Psoas muscle (tissue), 8 donors: ENCODE data around the gene ACVR1. TPM values are rescaled to one million over a fixed set of nuclear protein-coding genes. Genes with fewer than 3 reads are reported as not detected.
A peak's percentile ranks its signal among the peaks of the same experiment; 100 is the strongest.

ENCODE experiments used
- ATAC-seq, 4 donors: fragments of 200-7000 bp; cut with Tn5 transposase; one replicate each; pipeline ENCODE4 v1.9.1; 2020; ENCODE audit warnings: moderate library complexity in 3 of 4, mild to moderate bottlenecking in 2 of 4
- DNase-seq, 2 donors: peaks; one replicate each; pipeline ENCODE4 v3.0.0-alpha.2; 2020
- H3K27ac ChIP-seq: fragments of 200-600 bp; one replicate; pipeline ENCODE4 v1.8.0; 2022
- H3K27me3 ChIP-seq, 3 donors: fragments of 200-600 bp in 1 of 3; one replicate each; pipeline versions ENCODE4 v1.6.1 to v1.8.0; 2013 to 2022; ENCODE audit warnings: low read length in 2 of 3, mild to moderate bottlenecking in 2 of 3, moderate library complexity in 1 of 3; ENCODE audit not compliant: insufficient read depth in 3 of 3
- H3K36me3 ChIP-seq, 2 donors: fragments of 200-600 bp in 1 of 2; one replicate each; pipeline versions ENCODE4 v1.6.1 to v1.8.0; 2013 to 2022; ENCODE audit warnings: low read depth in 1 of 2, mild to moderate bottlenecking in 1 of 2, moderate library complexity in 1 of 2; ENCODE audit not compliant: insufficient read depth in 1 of 2
- H3K4me1 ChIP-seq: fragments of 200-600 bp; one replicate; pipeline ENCODE4 v1.8.0; 2022
- H3K4me3 ChIP-seq: fragments of 200-600 bp; one replicate; pipeline ENCODE4 v1.8.0; 2022; ENCODE audit warnings: mild to moderate bottlenecking
- H3K9me3 ChIP-seq: fragments of 200-600 bp; one replicate; pipeline ENCODE4 v1.8.0; 2022
- WGBS, 3 donors: extraction: QIAGEN DNeasy Blood & Tissue Kit; methylation state at CpG; one replicate each; pipeline versions ENCODE4 v1.1.6 to v1.1.7; 2013; 5-methylcytosine and 5-hydroxymethylcytosine counted together
- intact Hi-C, 2 donors: fragments of 100-400 bp; cut with DNase I; formaldehyde crosslinking; loops; one replicate each; pipeline versions ENCODE4 v1.11.0 to v1.14.2; 2022
- polyA plus RNA-seq, 3 donors: library from polyadenylated mRNA; stranded (reverse); fragments of 200-250 nt; gene quantifications; one replicate each; pipeline ENCODE4 v1.2.3, GENCODE V29; 2013
- total RNA-seq, 4 donors: library from RNA; stranded (reverse); fragmentation: NEBNext Ultra II Directional in 2 of 4; extraction: Animal tissue kit (Norgen Biotek cat#: 25700) in 2 of 4; gene quantifications; one replicate each; pipeline versions ENCODE4 v1.2.1 to v1.2.4, GENCODE V29; 2021 to 2023
- TF ChIP-seq, protein P1 (sequence below): fragments of 200-600 bp; IDR thresholded peaks from one replicate; pipeline ENCODE4 v1.8.0; 2022; ENCODE audit warnings: antibody characterized with exemption
- donor health status: healthy with polysubstance abuse.
- donor health status: DM: no; HTN: no; CAD: no; lungs with moderate emphysema.
- donor health status: Bipolar disorder and iron deficiency.
- donor health status: healthy.
- donor health status: DM: yes; HTN: yes; CAD: no.
- donor health status: DM: no; HTN: no; CAD: no.
- donor health status: DM: no; HTN: no; CAD: no.
- donor health status: DM: yes; HTN: yes; CAD: no.

The ACVR1 gene
- total and polyA plus RNA-seq, 7 donors = 9.5 to 28.0 (median 24.1) TPM

DNA sequence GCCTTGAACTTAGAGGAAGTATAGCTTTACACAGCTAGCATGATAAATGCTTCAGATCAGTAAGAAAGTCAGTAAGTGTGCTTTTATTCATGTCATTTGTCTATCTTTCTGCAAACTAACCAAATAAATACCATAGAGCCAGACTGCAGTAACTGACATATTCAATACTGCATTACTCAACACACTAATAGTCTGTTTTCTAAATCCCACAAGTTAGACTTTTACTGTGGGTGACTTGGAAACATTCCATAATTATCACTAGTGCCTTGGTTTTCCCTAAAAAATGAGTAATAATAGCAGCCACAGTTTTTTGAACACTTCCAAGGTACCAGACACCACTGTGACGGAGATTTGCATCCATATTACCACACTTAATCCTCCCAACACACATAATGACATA is 33.0 kb downstream of the ACVR1 start:
- peak overlapping the region; percentile 94 for H3K27ac ChIP-seq
- H3K4me3 ChIP-seq = no peak overlapping the region
- TF ChIP-seq, protein P1, sequence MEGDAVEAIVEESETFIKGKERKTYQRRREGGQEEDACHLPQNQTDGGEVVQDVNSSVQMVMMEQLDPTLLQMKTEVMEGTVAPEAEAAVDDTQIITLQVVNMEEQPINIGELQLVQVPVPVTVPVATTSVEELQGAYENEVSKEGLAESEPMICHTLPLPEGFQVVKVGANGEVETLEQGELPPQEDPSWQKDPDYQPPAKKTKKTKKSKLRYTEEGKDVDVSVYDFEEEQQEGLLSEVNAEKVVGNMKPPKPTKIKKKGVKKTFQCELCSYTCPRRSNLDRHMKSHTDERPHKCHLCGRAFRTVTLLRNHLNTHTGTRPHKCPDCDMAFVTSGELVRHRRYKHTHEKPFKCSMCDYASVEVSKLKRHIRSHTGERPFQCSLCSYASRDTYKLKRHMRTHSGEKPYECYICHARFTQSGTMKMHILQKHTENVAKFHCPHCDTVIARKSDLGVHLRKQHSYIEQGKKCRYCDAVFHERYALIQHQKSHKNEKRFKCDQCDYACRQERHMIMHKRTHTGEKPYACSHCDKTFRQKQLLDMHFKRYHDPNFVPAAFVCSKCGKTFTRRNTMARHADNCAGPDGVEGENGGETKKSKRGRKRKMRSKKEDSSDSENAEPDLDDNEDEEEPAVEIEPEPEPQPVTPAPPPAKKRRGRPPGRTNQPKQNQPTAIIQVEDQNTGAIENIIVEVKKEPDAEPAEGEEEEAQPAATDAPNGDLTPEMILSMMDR = no peak
- no peaks in the 10 kb centered on the region for H3K36me3 ChIP-seq
- 90 to 94% (median 93%) methylated on average over 1 of the region's 1 CpG for WGBS, 3 donors
- ATAC-seq (no peak), DNase-seq (no peak)
- H3K4me1 ChIP-seq = peaks cover 85% of the 10 kb centered on the region
- intact Hi-C loops = loop anchor here in 1 of 2 donors (5.0 kb wide), 1 partner anchor 56 kb away; no protein-coding TSS in a partner anchor
- H3K9me3 ChIP-seq = no peaks in the 10 kb centered on the region
- no peaks in the 10 kb centered on the region for H3K27me3 ChIP-seq

DNA sequence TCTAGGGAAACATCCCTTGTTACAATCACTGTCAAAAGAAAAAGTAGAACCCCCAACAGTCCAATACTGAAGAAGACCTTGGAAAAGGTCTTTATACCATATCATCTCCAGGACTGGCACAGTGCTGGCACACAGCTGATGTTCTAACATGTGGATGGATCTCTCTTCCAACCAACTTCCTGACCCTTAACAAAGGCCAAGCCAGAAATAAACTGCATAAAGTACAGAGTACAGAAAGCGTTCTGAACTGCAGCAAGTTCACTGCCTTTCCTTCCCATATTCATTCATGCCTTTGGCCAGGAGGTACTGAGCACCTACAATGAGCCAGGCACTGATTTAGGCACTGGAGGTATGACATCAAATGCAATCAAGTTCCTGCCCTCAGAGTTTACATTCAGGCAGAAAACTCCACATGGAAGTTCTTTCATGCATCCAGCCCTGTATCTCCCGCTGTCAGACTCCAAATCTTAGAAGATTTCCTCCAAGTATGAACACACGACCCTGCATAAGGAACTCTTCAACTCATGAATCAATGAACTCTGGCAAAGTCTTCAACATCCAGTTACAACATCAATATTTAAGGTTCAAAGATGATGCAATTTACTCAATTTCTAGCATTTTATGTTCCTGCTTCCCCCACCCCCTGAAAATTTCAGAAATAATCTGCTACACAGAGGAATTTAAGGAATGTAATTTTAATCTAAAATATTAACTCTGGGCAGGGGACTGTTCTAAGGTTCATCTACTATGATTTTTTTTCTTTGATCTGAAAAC is 33.8 kb downstream of the ACVR1 start:
- peak in 2 of 4 donors; percentile 23 to 28 for ATAC-seq
- 29 to 44% (median 34%) methylated on average over 3 of the region's 3 CpGs for WGBS, 3 donors

DNA sequence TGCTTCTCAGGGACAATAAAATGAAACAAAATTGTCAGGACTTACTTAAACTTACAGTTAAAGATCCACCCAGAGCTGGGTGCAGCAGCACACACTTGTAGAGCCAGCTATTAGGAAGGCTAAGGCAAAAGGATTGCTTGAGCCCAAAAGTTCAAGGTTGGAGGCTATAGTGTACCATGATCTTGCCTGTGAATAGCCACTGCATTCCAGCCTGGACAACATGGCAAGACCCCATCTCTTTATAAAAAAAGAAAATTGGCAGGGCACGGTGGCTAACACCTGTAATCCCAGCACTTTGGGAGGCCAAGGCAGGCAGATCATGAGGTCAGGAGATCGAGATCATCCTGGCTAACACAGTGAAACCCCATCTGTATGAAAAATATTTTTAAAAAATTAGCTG is 34.6 kb downstream of the ACVR1 start:
- 24 to 38% (median 32%) methylated on average over 2 of the region's 2 CpGs for WGBS, 3 donors
- peak overlapping the region; percentile 94 for H3K27ac ChIP-seq
- intact Hi-C loops = loop anchor here in 1 of 2 donors (5.0 kb wide), 1 partner anchor 54 kb away; no protein-coding TSS in a partner anchor

More for the DNA sequence above, 33.8 kb downstream of the ACVR1 start:
- no peak overlapping the region for H3K4me3 ChIP-seq
- peak overlapping the region; percentile 94 for H3K27ac ChIP-seq
- H3K36me3 ChIP-seq = no peaks in the 10 kb centered on the region
- no peaks in the 10 kb centered on the region for H3K27me3 ChIP-seq
- TF ChIP-seq, protein P1 = no peak
- peaks cover 84% of the 10 kb centered on the region for H3K4me1 ChIP-seq
- no peak for DNase-seq
- intact Hi-C loops = loop anchor here in 1 of 2 donors (5.0 kb wide), 1 partner anchor 55 kb away; no protein-coding TSS in a partner anchor
- H3K9me3 ChIP-seq = no peaks in the 10 kb centered on the region

DNA sequence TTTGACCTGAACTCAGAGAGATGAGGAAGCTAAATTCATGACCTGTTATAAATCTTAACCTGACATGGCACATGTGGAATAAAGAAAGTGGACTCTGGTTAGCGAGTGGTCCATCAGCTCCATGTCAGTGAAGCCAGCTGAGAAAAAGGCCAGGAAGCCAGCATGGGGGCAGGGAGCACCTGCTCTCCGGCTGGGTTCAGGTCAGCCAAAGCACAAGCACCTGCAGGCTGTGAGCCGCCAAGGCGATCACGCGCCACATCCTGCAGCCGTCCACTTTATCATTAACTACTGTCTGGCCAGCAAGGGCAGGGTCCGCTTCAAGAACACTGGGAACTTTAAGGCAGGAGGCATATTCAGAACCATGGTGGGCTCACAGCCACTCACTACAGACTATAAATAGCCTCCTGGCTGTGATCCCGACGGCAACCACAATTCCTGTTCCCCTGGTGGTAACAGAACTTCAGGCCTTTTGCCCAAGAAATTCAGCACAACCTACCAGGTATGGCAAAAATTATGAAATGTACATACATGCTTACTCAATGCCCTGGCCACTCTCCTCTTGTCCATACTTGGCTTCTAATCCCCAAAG is 35.5 kb downstream of the ACVR1 start:
- H3K9me3 ChIP-seq = no peaks in the 10 kb centered on the region
- intact Hi-C loops = loop anchor here in 1 of 2 donors (5.0 kb wide), 1 partner anchor 53 kb away; no protein-coding TSS in a partner anchor
- no peaks in the 10 kb centered on the region for H3K36me3 ChIP-seq
- peaks cover 78% of the 10 kb centered on the region for H3K4me1 ChIP-seq
- ATAC-seq (peak; percentile 23 to 52 (median 33)), DNase-seq (peak; percentile 28 to 61)
- TF ChIP-seq, protein P1 = peak; percentile 27
- H3K4me3 ChIP-seq = peak overlapping the region; percentile 15
- 5 to 18% (median 12%) methylated on average over 10 of the region's 10 CpGs for WGBS, 3 donors
- peak overlapping the region; percentile 94 for H3K27ac ChIP-seq
- no peaks in the 10 kb centered on the region for H3K27me3 ChIP-seq

More for the DNA sequence above, 34.6 kb downstream of the ACVR1 start:
- no peak for DNase-seq
- Histone ChIP-seq H3K36me3 (no peaks in the 10 kb centered on the region), H3K9me3 (no peaks in the 10 kb centered on the region), H3K27me3 (no peaks in the 10 kb centered on the region), H3K4me1 (peaks cover 82% of the 10 kb centered on the region), H3K4me3 (no peak overlapping the region)
- TF ChIP-seq, protein P1 = no peak
- no peak for ATAC-seq
